A673 (cell line): ENCODE measurements around the gene MRPL33.

Source experiments
- CTCF ChIP-seq: fragments of 300-800, 200-600 bp; sonication (generic); conservative IDR thresholded peaks from 2 replicates; pipeline ENCODE4 v1.5.1; 2017; ENCODE audit warnings: low read depth, mild to moderate bottlenecking, antibody characterized with exemption, low read length, moderate library complexity, mixed read lengths
- EZH2 ChIP-seq: fragments of 200-600 bp; sonication (generic); IDR thresholded peaks from 2 replicates; pipeline ENCODE4 v1.6.1; 2017; ENCODE audit warnings: borderline replicate concordance, low read depth, mild to moderate bottlenecking, mixed read lengths, antibody characterized with exemption, low read length; ENCODE audit not compliant: poor library complexity, severe bottlenecking

GRCh38 chr2:27734305-27734704, 37.2 kb upstream of the MRPL33 start:
- TF ChIP-seq CTCF = no peak
- TF ChIP-seq EZH2 = no peak
